ENCODE results near the gene NEK8.

DNA sequence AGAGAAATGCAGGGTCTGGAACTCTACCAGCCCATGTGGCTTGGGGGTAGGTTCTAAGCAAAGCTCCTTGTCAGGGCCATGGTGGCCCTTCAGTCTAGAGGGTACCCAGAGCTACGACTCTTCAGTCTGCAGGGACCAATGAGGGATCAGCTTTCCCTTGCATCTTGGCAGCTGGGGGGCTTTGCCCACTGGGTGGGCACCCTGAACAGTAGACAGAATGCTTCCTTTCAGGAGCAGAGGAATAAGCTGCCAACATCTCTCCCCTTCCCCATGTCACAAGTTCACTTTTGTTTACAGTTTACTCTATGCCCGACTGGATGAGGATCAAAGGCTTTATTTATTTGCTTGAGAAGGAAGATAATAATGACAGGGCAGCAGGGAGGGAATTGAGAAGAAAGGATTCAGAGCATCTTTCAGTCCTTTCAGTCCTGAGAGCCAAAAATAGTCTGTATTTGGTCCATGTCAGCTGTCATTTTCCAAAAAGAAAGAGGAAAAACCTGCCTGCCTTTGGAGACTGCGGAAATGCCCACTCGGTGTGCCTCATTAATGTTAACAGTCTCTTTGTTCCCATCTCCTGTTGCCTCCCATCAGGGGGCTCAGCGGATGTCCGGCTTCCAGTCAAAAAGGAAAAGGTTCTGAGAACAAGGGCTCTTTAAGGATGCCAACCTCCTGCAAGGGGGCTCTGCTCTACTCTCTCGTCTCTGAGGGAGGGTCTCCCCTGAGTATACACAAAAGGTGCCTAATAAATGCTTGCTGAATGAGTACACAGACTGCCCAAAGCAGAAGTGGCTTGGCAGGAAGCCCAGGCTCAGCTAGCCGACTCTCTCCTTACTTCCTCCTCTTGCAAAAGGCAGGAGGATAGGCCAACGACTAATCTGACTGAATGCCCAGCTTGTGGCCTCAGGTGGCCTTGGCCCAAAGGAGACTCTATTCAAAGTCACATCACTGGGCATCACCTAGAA is 32.3 kb downstream of the NEK8 start:
- TF ChIP-seq POLR2AphosphoS5 (IDR thresholded peaks at IDR 0.05; ENCODE audit: low read depth, low read length) (no peak), TAF1 (IDR thresholded peaks at IDR 0.05; ENCODE audit: borderline replicate concordance, insufficient read depth, low read length) (no peak), FOXP2 (optimal IDR thresholded peaks at IDR 0.05; ENCODE audit: borderline replicate concordance, extremely low read depth, extremely low read length, insufficient read depth) (no peak), SIN3A (IDR thresholded peaks at IDR 0.05; ENCODE audit: borderline replicate concordance, insufficient read depth, low read length) (no peak)
- TF ChIP-seq, protein P1, sequence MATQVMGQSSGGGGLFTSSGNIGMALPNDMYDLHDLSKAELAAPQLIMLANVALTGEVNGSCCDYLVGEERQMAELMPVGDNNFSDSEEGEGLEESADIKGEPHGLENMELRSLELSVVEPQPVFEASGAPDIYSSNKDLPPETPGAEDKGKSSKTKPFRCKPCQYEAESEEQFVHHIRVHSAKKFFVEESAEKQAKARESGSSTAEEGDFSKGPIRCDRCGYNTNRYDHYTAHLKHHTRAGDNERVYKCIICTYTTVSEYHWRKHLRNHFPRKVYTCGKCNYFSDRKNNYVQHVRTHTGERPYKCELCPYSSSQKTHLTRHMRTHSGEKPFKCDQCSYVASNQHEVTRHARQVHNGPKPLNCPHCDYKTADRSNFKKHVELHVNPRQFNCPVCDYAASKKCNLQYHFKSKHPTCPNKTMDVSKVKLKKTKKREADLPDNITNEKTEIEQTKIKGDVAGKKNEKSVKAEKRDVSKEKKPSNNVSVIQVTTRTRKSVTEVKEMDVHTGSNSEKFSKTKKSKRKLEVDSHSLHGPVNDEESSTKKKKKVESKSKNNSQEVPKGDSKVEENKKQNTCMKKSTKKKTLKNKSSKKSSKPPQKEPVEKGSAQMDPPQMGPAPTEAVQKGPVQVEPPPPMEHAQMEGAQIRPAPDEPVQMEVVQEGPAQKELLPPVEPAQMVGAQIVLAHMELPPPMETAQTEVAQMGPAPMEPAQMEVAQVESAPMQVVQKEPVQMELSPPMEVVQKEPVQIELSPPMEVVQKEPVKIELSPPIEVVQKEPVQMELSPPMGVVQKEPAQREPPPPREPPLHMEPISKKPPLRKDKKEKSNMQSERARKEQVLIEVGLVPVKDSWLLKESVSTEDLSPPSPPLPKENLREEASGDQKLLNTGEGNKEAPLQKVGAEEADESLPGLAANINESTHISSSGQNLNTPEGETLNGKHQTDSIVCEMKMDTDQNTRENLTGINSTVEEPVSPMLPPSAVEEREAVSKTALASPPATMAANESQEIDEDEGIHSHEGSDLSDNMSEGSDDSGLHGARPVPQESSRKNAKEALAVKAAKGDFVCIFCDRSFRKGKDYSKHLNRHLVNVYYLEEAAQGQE (IDR thresholded peaks at IDR 0.05; ENCODE audit: insufficient read depth in 1 of 2, low read depth in 2 of 2, low read length in 2 of 2): peak in 1 of 2 experiments; percentile 60; a peak in 1 of 4 replicates

All from PFSK-1 (cell line).